HepG2 (cell line): ENCODE data around the gene VPS52. TPM values are rescaled to one million over a fixed set of nuclear protein-coding genes. Genes with fewer than 3 reads are reported as not detected.
A peak's percentile ranks its signal among the peaks of the same experiment; 100 is the strongest.

Source experiments
- HDAC2 ChIP-seq: sonication (generic); formaldehyde crosslinking; IDR thresholded peaks from 2 replicates; pipeline ENCODE4 v1.4.0; 2020; ENCODE audit warnings: missing genetic modification reagents
- NCOA5 ChIP-seq: sonication (generic); formaldehyde crosslinking; IDR thresholded peaks from 2 replicates; pipeline ENCODE4 v1.4.0; 2020; ENCODE audit warnings: missing genetic modification reagents
- PHF5A ChIP-seq: IDR thresholded peaks from one replicate; pipeline ENCODE4 v1.6.1; 2018; ENCODE audit warnings: low read depth, missing genetic modification reagents; ENCODE audit not compliant: unreplicated experiment
- PRMT3 ChIP-seq: sonication (generic); formaldehyde crosslinking; IDR thresholded peaks from 2 replicates; pipeline ENCODE4 v1.8.1; 2022; ENCODE audit warnings: low read depth, mild to moderate bottlenecking, moderate library complexity, missing genetic modification reagents, borderline replicate concordance
- REXO4 ChIP-seq: sonication (generic); formaldehyde crosslinking; IDR thresholded peaks from 2 replicates; pipeline ENCODE4 v1.8.0; 2022; ENCODE audit warnings: missing genetic modification reagents, mild to moderate bottlenecking, borderline replicate concordance
- SIX1 ChIP-seq: sonication (generic); formaldehyde crosslinking; IDR thresholded peaks from 2 replicates; pipeline ENCODE4 v1.4.0; 2020; ENCODE audit warnings: missing genetic modification reagents, borderline replicate concordance
- SUZ12 ChIP-seq: fragments of 150-350 bp; IDR thresholded peaks from 2 replicates; pipeline ENCODE4 v1.6.1; 2014; ENCODE audit warnings: low read depth, low read length
- TCF12 ChIP-seq, 2 experiments: fragments of 450-650 bp in 1 of 2; sonication (generic) in 1 of 2; formaldehyde crosslinking in 1 of 2; IDR thresholded peaks; 2 replicates each; pipeline versions ENCODE4 v1.6.1 to v1.8.0; 2017 to 2022; ENCODE audit warnings: antibody characterized with exemption in 1 of 2, mild to moderate bottlenecking in 1 of 2, missing genetic modification reagents in 1 of 2, moderate library complexity in 1 of 2
- ZNF180 ChIP-seq: sonication (generic); formaldehyde crosslinking; IDR thresholded peaks from 2 replicates; pipeline ENCODE4 v1.4.0; 2020; ENCODE audit warnings: low read depth, missing genetic modification reagents, borderline replicate concordance
- ZNF207 ChIP-seq: fragments of 450-650 bp; IDR thresholded peaks from 2 replicates; pipeline ENCODE4 v1.6.1; 2016; ENCODE audit warnings: antibody characterized with exemption, borderline replicate concordance
- ZNF253 ChIP-seq: sonication (generic); formaldehyde crosslinking; IDR thresholded peaks from 2 replicates; pipeline ENCODE4 v1.8.0; 2022; ENCODE audit warnings: mild to moderate bottlenecking, missing genetic modification reagents, borderline replicate concordance
- ZNF331 ChIP-seq: sonication (generic); formaldehyde crosslinking; IDR thresholded peaks from 2 replicates; pipeline ENCODE4 v1.4.0; 2020; ENCODE audit warnings: missing genetic modification reagents
- polyA plus RNA-seq, 8 experiments: library from polyadenylated mRNA; depleted of rRNA in 3 of 8; stranded (reverse) in 7 of 8; unstranded in 1 of 8; fragments of >200 nt; fragmentation: Illumina TruSeq in 4 of 8; extraction: Trizol in 4 of 8; gene quantifications; 2 replicates each; pipeline versions ENCODE4 v1.2.1 to v1.2.3, GENCODE V29; 2011 to 2016; ENCODE audit warnings: low read depth in 4 of 8, missing spikeins in 1 of 8, mixed read lengths in 1 of 8; ENCODE audit not compliant: insufficient read depth in 1 of 8
- total RNA-seq, 5 experiments: library from RNA; depleted of rRNA; stranded (reverse); fragments of >200 nt; fragmentation: Illumina TruSeq; extraction: Trizol; gene quantifications; 2 replicates each; pipeline ENCODE4 v1.2.3, GENCODE V29; 2016; ENCODE audit warnings: low read depth in 1 of 5
- TF ChIP-seq, protein P1 (sequence below): sonication (generic); formaldehyde crosslinking; IDR thresholded peaks from 2 replicates; pipeline ENCODE4 v1.4.0; 2020; ENCODE audit warnings: missing genetic modification reagents
- TF ChIP-seq, protein P2 (sequence below): sonication (generic); formaldehyde crosslinking; IDR thresholded peaks from 2 replicates; pipeline ENCODE4 v1.9.0; 2022; ENCODE audit warnings: low read depth, missing genetic modification reagents
- TF ChIP-seq, protein P3 (sequence below): IDR thresholded peaks from 2 replicates; pipeline ENCODE4 v1.6.1; 2016; ENCODE audit warnings: low read depth
- TF ChIP-seq, protein P4 (sequence below): sonication (generic); formaldehyde crosslinking; conservative IDR thresholded peaks from 2 replicates; pipeline ENCODE4 v1.5.0; 2020; ENCODE audit warnings: missing genetic modification reagents
- TF ChIP-seq, protein P5 (sequence below): sonication (generic); formaldehyde crosslinking; IDR thresholded peaks from 2 replicates; pipeline ENCODE4 v1.8.1; 2023; ENCODE audit warnings: mild to moderate bottlenecking, moderate library complexity, missing genetic modification reagents

VPS52 gene
- total and polyA plus RNA-seq, 2 of the 13 experiments (the other 11 are each of a cell fraction or from before 2014, with no cell fraction given) = 48.9 to 85.5 TPM

DNA sequence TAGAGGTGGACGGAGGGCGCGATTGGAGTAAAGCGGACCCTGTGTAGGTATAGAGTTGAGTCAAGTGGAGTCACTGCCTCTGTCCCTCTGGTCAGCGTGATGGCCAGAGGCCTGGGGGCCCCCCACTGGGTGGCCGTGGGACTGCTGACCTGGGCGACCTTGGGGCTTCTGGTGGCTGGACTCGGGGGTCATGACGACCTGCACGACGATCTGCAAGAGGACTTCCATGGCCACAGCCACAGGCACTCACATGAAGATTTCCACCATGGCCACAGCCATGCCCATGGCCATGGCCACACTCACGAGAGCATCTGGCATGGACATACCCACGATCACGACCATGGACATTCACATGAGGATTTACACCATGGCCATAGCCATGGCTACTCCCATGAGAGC lies 70.5 kb downstream of the VPS52 start (continued):
- TF ChIP-seq, protein P1, sequence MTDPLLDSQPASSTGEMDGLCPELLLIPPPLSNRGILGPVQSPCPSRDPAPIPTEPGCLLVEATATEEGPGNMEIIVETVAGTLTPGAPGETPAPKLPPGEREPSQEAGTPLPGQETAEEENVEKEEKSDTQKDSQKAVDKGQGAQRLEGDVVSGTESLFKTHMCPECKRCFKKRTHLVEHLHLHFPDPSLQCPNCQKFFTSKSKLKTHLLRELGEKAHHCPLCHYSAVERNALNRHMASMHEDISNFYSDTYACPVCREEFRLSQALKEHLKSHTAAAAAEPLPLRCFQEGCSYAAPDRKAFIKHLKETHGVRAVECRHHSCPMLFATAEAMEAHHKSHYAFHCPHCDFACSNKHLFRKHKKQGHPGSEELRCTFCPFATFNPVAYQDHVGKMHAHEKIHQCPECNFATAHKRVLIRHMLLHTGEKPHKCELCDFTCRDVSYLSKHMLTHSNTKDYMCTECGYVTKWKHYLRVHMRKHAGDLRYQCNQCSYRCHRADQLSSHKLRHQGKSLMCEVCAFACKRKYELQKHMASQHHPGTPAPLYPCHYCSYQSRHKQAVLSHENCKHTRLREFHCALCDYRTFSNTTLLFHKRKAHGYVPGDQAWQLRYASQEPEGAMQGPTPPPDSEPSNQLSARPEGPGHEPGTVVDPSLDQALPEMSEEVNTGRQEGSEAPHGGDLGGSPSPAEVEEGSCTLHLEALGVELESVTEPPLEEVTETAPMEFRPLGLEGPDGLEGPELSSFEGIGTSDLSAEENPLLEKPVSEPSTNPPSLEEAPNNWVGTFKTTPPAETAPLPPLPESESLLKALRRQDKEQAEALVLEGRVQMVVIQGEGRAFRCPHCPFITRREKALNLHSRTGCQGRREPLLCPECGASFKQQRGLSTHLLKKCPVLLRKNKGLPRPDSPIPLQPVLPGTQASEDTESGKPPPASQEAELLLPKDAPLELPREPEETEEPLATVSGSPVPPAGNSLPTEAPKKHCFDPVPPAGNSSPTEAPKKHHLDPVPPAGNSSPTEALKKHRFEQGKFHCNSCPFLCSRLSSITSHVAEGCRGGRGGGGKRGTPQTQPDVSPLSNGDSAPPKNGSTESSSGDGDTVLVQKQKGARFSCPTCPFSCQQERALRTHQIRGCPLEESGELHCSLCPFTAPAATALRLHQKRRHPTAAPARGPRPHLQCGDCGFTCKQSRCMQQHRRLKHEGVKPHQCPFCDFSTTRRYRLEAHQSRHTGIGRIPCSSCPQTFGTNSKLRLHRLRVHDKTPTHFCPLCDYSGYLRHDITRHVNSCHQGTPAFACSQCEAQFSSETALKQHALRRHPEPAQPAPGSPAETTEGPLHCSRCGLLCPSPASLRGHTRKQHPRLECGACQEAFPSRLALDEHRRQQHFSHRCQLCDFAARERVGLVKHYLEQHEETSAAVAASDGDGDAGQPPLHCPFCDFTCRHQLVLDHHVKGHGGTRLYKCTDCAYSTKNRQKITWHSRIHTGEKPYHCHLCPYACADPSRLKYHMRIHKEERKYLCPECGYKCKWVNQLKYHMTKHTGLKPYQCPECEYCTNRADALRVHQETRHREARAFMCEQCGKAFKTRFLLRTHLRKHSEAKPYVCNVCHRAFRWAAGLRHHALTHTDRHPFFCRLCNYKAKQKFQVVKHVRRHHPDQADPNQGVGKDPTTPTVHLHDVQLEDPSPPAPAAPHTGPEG (CRISPR knock-in tag) = peak; percentile 35; the same call in 1 of the 2 replicates
- TF ChIP-seq SUZ12 (no peak), PHF5A (CRISPR knock-in tag) (no peak), PRMT3 (CRISPR knock-in tag) (no peak), TCF12 (IDR thresholded peaks at IDR 0.05) (no peak), TCF12 (CRISPR knock-in tag; IDR thresholded peaks at IDR 0.05) (no peak), HDAC2 (CRISPR knock-in tag) (peak; percentile 7; the same call in 1 of the 2 replicates), ZNF331 (no peak), ZNF253 (CRISPR knock-in tag) (peak; percentile 76; the same call in 1 of the 2 replicates), ZNF180 (no peak), SIX1 (no peak), NCOA5 (CRISPR knock-in tag) (no peak), ZNF207 (no peak), REXO4 (CRISPR knock-in tag) (0 out of 2 replicates have a peak, but pooled peaks have one; percentile 17)
- TF ChIP-seq, protein P2, sequence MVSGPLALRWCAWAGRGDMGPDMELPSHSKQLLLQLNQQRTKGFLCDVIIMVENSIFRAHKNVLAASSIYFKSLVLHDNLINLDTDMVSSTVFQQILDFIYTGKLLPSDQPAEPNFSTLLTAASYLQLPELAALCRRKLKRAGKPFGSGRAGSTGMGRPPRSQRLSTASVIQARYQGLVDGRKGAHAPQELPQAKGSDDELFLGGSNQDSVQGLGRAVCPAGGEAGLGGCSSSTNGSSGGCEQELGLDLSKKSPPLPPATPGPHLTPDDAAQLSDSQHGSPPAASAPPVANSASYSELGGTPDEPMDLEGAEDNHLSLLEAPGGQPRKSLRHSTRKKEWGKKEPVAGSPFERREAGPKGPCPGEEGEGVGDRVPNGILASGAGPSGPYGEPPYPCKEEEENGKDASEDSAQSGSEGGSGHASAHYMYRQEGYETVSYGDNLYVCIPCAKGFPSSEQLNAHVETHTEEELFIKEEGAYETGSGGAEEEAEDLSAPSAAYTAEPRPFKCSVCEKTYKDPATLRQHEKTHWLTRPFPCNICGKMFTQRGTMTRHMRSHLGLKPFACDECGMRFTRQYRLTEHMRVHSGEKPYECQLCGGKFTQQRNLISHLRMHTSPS (CRISPR knock-in tag) = no peak
- TF ChIP-seq, protein P3, sequence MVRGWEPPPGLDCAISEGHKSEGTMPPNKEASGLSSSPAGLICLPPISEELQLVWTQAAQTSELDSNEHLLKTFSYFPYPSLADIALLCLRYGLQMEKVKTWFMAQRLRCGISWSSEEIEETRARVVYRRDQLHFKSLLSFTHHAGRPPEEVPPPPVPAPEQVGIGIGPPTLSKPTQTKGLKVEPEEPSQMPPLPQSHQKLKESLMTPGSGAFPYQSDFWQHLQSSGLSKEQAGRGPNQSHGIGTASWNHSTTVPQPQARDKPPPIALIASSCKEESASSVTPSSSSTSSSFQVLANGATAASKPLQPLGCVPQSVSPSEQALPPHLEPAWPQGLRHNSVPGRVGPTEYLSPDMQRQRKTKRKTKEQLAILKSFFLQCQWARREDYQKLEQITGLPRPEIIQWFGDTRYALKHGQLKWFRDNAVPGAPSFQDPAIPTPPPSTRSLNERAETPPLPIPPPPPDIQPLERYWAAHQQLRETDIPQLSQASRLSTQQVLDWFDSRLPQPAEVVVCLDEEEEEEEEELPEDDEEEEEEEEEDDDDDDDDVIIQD (CRISPR knock-in tag) = no peak
- TF ChIP-seq, protein P4, sequence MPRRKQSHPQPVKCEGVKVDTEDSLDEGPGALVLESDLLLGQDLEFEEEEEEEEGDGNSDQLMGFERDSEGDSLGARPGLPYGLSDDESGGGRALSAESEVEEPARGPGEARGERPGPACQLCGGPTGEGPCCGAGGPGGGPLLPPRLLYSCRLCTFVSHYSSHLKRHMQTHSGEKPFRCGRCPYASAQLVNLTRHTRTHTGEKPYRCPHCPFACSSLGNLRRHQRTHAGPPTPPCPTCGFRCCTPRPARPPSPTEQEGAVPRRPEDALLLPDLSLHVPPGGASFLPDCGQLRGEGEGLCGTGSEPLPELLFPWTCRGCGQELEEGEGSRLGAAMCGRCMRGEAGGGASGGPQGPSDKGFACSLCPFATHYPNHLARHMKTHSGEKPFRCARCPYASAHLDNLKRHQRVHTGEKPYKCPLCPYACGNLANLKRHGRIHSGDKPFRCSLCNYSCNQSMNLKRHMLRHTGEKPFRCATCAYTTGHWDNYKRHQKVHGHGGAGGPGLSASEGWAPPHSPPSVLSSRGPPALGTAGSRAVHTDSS = 0 out of 2 replicates have a peak, but pooled peaks have one; percentile 55
- TF ChIP-seq, protein P5, sequence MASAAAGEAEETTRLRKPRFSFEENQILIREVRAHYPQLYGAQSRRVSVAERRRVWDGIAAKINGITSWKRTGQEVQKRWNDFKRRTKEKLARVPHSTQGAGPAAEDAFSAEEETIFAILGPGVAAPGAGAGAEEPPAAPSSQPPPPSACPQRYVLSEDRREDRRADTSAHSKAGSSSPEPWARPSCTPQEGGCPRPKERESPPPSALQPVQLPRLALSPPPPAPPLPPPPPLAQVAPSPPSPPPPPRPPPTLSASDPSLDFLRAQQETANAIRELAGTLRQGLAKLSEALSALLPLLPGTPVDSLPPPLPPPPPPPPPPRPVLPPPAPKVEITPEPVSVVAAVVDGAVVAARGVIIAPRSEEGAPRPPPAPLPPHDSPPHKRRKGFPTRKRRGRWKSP (CRISPR knock-in tag) = no peak
